SU-DHL-6 (cell line): ENCODE data around the gene EIF1.

Source experiments
- H2AFZ ChIP-seq: fragments of 200-600 bp; sonication (generic); 2 replicates; pipeline ENCODE4 v1.6.1; 2014; ENCODE audit warnings: low read depth, mild to moderate bottlenecking, moderate library complexity, mixed read lengths, antibody characterized with exemption, low read length; ENCODE audit not compliant: severe bottlenecking
- H3F3A ChIP-seq: fragments of 200-600 bp; shearing (Covaris generic); 2 replicates; pipeline ENCODE4 v1.6.0; 2016; ENCODE audit warnings: antibody characterized with exemption, mild to moderate bottlenecking; ENCODE audit not compliant: insufficient read depth
- H3K27ac ChIP-seq: fragments of 200-600 bp; sonication (generic); 2 replicates; pipeline ENCODE4 v1.5.1; 2016; ENCODE audit warnings: low read depth, mild to moderate bottlenecking, low read length, moderate library complexity, mixed read lengths
- H3K27me3 ChIP-seq: fragments of 200-600 bp; sonication (generic), shearing (Covaris generic); 2 replicates; pipeline ENCODE4 v1.6.0; 2014; ENCODE audit warnings: mild to moderate bottlenecking, low read length
- H3K36me3 ChIP-seq: fragments of 200-600 bp; sonication (generic); 2 replicates; pipeline ENCODE4 v1.6.1; 2014; ENCODE audit warnings: mild to moderate bottlenecking, low read length, mixed read lengths
- H3K4me2 ChIP-seq: fragments of 300-600, 200-600 bp; shearing (Covaris generic), sonication (generic); 2 replicates; pipeline ENCODE4 v1.6.0; 2014; ENCODE audit warnings: low read length, low read depth, mild to moderate bottlenecking; ENCODE audit not compliant: poor library complexity, severe bottlenecking
- H3K4me3 ChIP-seq: fragments of 200-600 bp; sonication (generic); 2 replicates; pipeline ENCODE4 v1.5.1; 2014; ENCODE audit warnings: antibody characterized with exemption, low read length, mild to moderate bottlenecking, mixed read lengths; ENCODE audit not compliant: insufficient read depth, poor library complexity, severe bottlenecking
- H3K79me2 ChIP-seq: fragments of 200-600 bp; sonication (generic); 2 replicates; pipeline ENCODE4 v1.6.1; 2014; ENCODE audit warnings: mild to moderate bottlenecking, low read length, moderate library complexity; ENCODE audit not compliant: insufficient read depth
- H3K9ac ChIP-seq: fragments of 200-600 bp; sonication (generic); 2 replicates; pipeline ENCODE4 v1.7.0; 2014; ENCODE audit warnings: mild to moderate bottlenecking, low read length
- H3K9me2 ChIP-seq: fragments of 200-600 bp; sonication (generic); replicated peaks from 2 replicates; pipeline ENCODE4 v1.6.1; 2014; ENCODE audit warnings: low read length; ENCODE audit not compliant: insufficient read depth
- H3K9me3 ChIP-seq: fragments of 200-600 bp; sonication (generic); 2 replicates; pipeline ENCODE4 v1.6.1; 2014; ENCODE audit warnings: low read length, mixed read lengths; ENCODE audit not compliant: insufficient read depth
- H4K20me1 ChIP-seq: fragments of 200-600 bp; sonication (generic); 2 replicates; pipeline ENCODE4 v1.6.1; 2014; ENCODE audit warnings: low read depth, mild to moderate bottlenecking, antibody characterized with exemption, low read length, moderate library complexity, mixed read lengths
- CTCF ChIP-seq: fragments of 200-600 bp; sonication (generic); IDR thresholded peaks from one replicate; pipeline ENCODE4 v1.5.1; 2017; ENCODE audit warnings: antibody characterized with exemption, mild to moderate bottlenecking, low read length, moderate library complexity; ENCODE audit not compliant: insufficient read depth, poor library complexity, severe bottlenecking
- EZH2phosphoT487 ChIP-seq: fragments of 200-600 bp; sonication (generic), shearing (Covaris generic); conservative IDR thresholded peaks from 2 replicates; pipeline ENCODE4 v1.6.1; 2018; ENCODE audit warnings: mild to moderate bottlenecking, antibody characterized with exemption, low read length, moderate library complexity, mixed read lengths

The EIF1 gene

GRCh38 chr17:41653892-41654677 is 34.6 kb upstream of the EIF1 start:
- H3F3A ChIP-seq = no peaks in the 10 kb centered on the region
- H4K20me1 ChIP-seq = no peaks in the 10 kb centered on the region
- H3K4me2 ChIP-seq = no peak overlapping the region
- no peaks in the 10 kb centered on the region for H3K79me2 ChIP-seq
- no peaks in the 10 kb centered on the region for H3K27me3 ChIP-seq
- H3K4me3 ChIP-seq = no peak overlapping the region
- H3K9ac ChIP-seq = no peak overlapping the region
- TF ChIP-seq CTCF (no peak), EZH2phosphoT487 (no peak)
- H3K36me3 ChIP-seq = no peaks in the 10 kb centered on the region
- H3K9me3 ChIP-seq = no peaks in the 10 kb centered on the region
- H3K27ac ChIP-seq = no peak overlapping the region
- no peak overlapping the region for H2AFZ ChIP-seq
- H3K9me2 ChIP-seq = no peaks in the 10 kb centered on the region

GRCh38 chr17:41654678-41655607 is 33.7 kb upstream of the EIF1 start:
- no peak overlapping the region for H2AFZ ChIP-seq
- no peaks in the 10 kb centered on the region for H3F3A ChIP-seq
- H3K36me3 ChIP-seq = no peaks in the 10 kb centered on the region
- no peaks in the 10 kb centered on the region for H3K79me2 ChIP-seq
- H3K4me3 ChIP-seq = no peak overlapping the region
- TF ChIP-seq CTCF = no peak
- TF ChIP-seq EZH2phosphoT487 = no peak
- no peaks in the 10 kb centered on the region for H3K9me3 ChIP-seq
- H3K9me2 ChIP-seq = no peaks in the 10 kb centered on the region
- H4K20me1 ChIP-seq = no peaks in the 10 kb centered on the region
- H3K27ac ChIP-seq = no peak overlapping the region
- no peak overlapping the region for H3K9ac ChIP-seq
- no peak overlapping the region for H3K4me2 ChIP-seq
- H3K27me3 ChIP-seq = no peaks in the 10 kb centered on the region

- no peak for TF ChIP-seq CTCF
- no peak for TF ChIP-seq EZH2phosphoT487
- Histone ChIP-seq H3K4me2 (no peak overlapping the region), H3F3A (no peaks in the 10 kb centered on the region), H3K27ac (no peak overlapping the region), H3K79me2 (no peaks in the 10 kb centered on the region), H3K9me2 (no peaks in the 10 kb centered on the region), H3K9me3 (no peaks in the 10 kb centered on the region), H3K27me3 (no peaks in the 10 kb centered on the region), H3K36me3 (no peaks in the 10 kb centered on the region), H2AFZ (no peak overlapping the region), H3K4me3 (no peak overlapping the region), H4K20me1 (no peaks in the 10 kb centered on the region), H3K9ac (no peak overlapping the region)
Measured at GRCh38 chr17:41655611-41656111, 33.0 kb upstream of the EIF1 start.
